Renal pelvis (tissue), 4 donors: ENCODE data around the gene MSMB. TPM values are rescaled to one million over a fixed set of nuclear protein-coding genes. Genes with fewer than 3 reads are reported as not detected.
"Not testable (repeated sequence)": the region's sequence is repeated elsewhere in the genome, so short reads cannot be mapped to it uniquely, and the experiment has no call there.

Experiments used
- DNase-seq: peaks from one replicate; pipeline ENCODE4 v3.0.0-alpha.2; 2013
- polyA plus RNA-seq, 3 donors: library from polyadenylated mRNA; unstranded; fragments of 120-200 nt; gene quantifications; one replicate each; pipeline ENCODE4 v1.2.1, GENCODE V29; 2013; ENCODE audit not compliant: insufficient read length in 3 of 3

The MSMB gene
- polyA plus RNA-seq, 3 donors = not detected

DNA sequence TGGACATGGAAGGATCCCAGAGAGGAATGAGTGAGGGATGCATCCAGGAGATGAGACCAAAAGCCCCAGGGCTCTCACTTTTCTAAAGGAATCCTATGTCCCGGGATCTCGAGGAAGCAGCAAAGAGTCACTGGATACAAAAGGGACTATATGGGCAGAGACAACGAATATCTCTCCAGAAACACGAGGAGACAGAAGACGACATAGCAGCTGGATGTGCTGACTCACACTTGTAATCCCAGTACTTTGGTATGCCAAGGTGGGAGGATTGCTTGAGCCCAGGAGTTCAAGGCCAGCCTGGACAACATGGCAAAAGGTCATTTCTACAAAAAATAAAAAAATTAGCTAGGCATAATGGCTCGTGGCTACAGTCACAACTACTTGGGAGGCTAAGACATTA, 24.7 kb upstream of the MSMB start:
- no peak for DNase-seq

DNA sequence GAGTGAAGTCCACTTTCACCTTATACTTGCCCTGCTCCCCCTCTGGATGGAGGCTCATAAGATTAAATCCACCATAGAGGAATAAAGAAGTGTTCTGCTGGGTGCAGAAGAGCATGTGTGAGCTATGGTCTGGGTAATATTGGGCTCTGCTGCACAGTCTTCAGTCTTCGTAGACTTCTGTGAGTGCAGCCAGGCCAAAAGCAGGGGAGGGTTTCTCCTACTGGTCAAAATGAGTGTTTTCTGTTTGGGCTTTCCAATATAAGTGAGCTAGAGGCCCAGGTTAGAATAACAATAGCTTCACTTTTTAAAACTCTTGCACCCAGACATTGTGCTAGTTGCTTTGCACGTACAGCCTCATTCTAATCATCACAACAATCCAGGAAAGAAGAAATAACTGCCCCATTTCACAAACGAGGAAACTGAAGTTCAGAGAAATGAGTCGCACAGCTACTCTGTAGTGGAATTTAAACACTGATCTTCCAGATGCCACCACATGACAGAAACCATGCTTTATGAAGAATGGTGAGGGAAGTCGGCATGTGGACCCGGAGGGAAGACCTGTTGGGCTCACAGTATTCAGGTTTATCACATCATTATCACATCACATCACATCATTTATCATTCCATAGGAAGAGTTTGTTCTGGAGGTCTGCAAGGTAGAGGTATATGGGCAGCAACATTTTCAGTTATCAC, 23.8 kb upstream of the MSMB start:
- DNase-seq = no peak

DNA sequence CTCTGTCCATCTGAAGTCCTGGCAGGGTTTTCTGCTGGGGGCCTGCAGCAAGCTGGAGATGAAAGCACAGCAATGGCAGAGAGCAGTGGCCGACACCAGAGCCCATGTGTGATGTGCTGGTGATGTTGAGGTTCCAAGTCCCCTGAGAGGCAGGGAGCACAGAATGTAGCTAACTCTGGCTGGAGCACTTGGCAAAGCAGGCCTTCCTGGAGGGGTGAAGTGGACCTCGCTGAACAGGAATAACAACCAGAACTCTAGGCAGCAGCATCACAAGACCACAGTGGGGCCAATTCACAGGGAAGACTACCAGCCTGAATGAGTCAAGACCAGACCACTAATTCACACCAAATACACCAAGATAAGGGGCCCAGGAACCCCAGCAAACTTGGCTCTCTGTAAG, 22.8 kb upstream of the MSMB start:
- no peak for DNase-seq

DNA sequence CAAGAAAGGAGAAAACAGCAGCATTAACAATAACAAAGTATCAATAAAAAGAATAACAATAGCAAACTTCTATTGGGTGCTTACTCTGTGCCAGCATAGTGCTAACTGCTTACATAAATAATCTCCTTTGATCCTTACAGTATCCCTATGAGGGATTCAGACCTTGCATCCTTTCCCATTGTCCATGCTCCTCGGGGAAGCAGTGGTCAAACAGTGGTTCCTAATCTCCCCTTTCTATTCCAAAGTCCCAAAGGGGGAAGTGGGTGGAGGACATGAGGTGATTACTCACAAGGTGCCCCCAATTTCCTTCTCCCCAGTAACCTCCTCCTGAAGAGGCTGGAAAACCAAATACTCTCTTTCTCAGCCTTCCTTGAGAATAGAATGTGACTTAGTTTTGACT, 22.0 kb upstream of the MSMB start:
- no peak for DNase-seq

DNA sequence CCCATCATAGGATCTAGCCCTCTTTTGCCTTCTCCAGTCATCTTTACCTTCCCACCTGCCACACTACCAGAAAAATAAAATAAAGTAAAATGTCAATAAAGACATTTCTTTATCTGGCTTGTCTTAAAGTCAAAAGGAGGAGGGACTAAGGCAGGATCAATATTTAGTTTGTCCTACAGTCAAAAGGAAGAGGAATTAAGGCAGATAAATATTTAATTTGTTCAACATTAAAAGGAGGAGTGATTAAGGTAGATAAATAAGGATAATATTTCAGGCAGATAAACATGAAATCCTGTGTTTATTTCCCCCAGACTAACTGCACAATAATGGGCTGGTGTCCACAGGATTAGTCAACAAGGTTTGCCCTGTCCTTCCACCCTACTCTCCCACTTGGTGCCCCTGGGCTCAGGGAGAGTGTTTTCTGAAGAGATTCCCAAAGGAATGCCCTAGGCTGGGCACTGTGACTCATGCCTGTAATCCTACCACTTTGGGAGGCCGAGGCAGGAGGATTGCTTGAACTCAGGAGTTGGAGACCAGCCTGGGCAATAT, 18.3 kb upstream of the MSMB start:
- no peak for DNase-seq

DNA sequence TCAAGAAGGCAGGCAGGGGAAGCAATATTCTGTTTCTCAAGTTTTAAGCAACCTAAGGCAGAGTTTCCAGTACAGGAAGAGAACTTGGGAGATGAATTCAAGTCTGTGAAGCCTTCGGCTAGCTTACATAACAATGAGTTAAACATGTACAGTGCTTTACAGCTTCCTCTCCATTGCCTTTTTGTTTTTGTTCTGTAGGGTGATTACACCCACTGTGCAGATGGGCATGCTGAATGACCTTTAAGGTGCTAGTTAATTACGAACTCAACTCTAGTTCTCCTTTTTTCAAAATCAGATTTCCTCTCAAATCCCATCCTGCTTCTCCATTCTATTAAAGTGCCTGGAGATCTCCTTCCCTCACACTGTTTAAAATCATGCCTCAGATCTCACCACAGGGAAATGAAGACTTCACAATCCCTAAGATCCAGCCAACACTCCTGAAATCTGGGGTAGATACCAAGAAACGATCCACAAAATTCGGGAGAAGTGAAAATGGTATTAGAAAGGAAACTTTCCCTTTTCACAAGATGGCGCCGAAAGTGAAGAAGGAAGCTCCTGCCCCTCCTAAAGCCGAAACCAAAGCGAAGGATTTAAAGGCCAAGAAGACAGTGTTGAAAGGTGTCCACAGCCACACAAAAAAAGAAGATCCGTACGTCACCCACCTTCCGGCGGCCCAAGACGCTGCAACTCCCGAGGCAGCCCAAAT, 16.8 kb upstream of the MSMB start:
- no peak for DNase-seq

DNA sequence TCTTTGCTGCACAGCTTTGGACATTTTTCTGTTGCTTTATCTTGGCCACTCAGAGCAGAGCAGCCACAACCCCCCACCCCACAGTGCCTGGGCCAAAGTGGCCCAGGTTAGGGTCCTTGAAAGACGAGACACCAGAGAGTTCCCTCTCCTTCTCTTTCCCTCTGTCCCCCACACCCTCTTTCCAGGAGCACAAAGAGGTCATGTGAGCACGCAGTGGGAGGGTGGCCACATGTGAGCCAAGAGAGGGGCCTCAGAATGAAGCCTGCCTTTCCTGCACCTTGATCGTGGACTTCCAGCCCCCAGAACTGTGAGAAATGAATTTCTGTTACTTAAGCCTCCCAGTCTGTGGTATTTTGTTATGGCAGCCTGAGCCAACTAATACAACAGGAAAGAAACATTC, 14.6 kb upstream of the MSMB start:
- DNase-seq = no peak

DNA sequence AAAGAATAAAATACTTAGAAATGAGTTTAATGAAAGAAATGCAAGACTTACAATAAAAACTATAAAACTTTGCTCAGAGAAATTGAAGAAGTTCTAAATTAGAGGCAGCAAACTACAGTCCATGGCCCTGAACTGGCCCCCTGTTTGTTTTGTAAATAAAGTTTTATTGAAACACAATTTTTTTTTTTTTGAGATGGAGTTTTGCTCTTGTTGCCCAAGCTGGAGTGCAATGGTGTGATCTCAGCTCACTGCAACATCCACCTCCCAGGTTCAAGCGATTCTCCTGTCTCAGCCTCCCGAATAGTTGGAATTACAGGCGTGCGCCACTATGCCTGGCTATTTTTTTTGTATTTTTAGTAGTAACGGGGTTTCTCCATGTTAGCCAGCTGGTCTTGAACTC, 11.9 kb upstream of the MSMB start:
- not testable (repeated sequence) for DNase-seq

DNA sequence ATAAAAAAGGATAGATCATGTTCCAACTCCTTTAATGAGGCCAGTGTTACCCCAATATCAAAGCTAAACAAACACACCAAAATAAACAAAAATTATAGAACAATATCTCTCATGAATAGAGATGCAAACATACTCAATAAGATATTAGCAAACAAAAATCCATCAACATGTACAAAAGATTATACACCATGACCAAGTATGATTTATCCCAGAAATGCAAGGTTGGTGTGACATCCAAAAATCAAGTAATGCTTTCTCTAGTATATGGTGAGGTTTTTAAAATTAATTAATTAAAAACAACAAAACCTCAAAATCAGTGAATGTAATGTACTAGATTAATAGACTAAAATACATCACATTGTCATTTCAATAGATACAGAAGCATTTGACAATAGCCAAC, 11.0 kb upstream of the MSMB start:
- DNase-seq = no peak

DNA sequence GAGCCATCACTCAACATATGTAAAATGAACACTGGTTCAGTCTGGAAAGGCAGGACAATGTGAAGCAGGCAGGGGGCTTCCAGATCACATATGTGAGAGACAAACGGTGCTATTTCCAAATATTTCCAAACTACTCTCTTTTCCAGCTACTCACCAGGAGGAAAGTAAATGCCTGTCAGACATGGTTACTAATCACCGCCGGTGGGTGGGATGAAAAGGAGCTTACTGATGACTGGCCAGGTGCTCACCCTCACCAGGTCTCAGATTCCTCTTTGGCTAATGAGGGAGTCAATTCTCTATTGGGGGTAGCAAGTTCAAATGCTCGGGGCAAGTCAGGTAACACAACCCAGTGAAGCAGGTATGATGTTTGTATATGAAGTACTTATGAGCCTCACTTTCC, 9.7 kb upstream of the MSMB start:
- DNase-seq = no peak

DNA sequence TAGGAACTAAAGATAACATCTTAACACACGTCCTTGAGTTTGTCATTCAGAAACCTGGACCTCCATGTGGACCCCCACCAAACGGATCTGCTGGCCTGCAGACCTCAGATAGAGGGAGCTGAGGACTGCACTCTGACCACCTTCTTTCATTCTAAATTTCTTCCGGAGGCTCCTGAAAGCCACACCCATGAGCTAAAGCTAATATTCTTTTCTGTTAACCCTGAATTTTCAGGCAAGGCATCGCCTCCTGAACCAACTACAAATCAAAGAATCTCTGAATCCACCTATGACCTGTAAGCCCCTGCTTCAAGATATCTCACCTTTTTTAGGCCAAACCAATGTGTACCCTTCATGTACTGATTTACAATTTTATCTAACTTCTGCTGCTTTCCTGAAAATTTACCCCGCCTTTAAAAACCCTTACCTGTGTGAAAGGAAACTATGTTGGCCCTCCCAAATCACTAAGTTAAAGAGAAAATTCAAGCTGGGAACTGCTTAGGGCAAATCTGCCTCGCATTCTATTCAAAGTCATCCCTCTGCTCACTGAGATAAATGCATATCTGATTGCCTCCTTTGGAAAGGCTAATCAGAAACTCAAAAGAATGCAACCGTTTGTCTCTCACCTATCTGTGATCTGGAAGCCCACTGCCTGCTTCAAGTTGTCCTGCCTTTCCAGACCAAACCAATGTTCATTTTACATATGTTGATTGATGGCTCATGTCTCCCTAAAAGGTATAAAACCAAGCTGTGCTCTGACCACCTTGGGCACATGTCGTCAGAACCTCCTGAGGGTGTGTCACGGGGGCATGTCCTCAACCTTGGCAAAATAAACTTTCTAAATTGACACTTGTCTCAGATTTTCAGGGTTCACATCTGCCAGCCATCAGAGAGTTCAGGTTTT, 7.7 kb upstream of the MSMB start:
- no peak for DNase-seq

DNA sequence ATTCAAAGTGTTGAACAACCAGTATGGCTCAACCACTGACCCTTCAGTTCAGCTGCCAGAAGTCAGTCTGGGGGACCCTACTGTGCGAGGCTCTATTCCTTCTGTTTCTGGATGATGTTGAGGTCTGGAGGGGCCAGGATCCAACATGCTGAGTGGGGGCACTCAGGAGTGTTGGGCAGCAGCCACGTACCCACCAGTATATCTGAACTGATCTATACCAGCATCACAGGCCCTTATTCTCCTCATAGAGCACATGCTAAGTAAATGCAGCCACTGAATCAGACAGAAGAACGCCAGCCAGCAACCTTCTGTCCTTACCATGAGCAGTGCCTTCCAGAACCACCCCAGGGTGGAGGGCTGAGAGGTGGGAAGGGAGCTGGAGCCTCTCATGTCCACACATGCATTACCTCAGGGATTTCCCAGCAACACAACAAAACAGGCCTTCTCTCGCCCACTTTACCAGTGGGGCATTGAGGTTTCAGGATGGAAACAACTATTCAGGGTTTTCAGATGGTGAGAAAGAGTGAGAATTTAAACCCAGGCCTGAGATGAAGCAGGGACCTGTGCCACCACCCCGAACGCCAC, 6.8 kb upstream of the MSMB start:
- no peak for DNase-seq

DNA sequence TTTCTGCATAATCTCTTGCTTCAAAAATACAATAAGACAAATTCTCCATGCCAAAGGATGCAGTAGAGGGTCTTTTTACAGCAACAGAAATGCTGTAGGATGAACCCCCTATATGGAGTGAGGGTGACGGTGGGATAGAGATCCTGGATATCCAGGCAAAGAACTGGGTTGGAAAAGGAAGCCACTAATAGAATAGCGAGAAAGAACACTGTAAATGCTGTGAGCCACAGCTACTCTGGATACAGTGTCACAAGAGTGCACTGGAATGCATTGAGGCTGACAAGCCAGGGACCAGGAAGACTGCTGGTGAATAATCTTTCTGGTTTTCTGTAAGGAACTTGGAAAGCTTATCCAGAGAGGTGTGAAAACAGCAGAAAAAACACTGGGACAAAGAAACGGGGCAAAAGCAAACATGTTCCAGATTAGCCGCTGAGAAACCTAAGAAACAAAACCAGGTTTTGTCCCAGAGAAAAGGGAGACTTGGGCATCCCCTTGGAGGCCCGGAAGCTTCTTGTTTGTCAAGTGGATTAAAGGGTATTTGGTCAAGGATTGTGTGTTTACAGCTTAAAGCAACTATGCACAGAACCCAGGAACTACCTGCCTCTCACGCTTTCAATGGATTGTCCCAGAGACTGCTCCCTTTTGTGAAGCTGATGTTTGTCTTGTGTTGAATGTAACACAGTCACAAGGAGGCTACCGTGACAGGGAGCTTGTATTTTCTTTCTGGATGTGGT, 6.2 kb upstream of the MSMB start:
- no peak for DNase-seq

DNA sequence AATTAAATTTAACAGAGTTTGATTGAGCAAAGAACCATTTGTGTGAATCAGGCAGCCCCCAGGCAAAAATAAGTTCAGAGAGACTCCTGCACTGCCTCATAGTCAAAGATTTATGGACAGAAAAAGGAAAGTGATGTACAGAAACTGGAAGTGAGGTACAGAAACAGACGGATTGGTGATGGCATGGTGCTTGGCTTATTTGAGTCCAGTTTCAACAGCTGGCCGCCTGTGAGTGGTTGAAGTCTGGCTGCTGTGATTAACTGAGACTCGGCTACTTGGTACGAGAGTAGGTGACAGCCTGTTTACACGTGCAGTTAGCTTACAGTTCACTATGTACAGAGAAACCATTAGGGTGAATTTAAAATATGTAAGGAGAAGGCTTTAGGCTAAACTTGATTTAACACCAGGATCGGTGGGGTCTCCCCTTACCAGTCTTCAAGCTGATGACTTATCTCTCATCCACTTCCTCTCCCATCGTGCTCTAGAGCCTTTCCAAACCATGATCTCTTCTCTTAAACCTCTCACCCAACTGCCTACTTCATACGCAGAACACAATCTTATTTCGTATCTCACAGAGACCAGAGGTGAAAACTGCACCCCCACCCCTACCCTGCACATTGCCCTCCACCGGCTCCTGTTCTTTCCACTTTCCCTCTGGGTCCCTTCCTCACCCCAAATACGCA, 5.0 kb upstream of the MSMB start:
- no peak for DNase-seq

DNA sequence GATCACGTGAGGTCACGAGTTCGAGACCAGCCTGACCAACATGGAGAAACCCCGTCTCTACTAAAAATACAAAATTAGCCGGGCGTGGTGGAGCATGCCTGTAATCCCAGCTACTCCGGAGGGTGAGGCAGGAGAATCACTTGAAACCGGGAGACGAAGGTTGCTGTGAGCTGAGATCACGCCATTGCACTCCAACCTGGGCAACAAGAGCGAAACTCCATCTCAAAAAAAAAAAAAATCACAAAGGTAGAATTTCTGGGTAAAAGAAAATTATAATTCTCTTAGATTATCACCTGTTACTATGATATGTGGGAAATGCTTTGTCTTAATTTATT, 3.4 kb upstream of the MSMB start:
- DNase-seq = not testable (repeated sequence)

DNA sequence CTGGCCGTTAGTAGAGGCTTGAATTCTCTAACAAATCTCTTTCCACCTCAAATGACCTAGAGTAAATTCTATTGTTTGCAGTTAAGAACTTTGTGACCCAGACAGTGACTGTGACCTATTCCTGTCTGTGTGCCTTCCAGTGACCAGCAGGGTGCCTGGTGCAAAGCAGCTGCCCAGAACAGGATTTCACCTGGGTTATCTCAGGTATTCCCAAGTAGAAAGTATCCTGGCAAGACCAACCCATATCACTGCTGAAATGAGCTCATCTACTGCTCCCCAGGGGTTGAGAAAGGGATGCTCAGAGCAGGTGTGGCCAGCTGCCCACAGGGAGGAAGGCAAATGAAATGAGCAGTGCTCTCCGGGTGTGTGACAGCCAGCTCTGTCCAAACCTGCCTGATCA, 2.1 kb upstream of the MSMB start:
- DNase-seq = no peak

DNA sequence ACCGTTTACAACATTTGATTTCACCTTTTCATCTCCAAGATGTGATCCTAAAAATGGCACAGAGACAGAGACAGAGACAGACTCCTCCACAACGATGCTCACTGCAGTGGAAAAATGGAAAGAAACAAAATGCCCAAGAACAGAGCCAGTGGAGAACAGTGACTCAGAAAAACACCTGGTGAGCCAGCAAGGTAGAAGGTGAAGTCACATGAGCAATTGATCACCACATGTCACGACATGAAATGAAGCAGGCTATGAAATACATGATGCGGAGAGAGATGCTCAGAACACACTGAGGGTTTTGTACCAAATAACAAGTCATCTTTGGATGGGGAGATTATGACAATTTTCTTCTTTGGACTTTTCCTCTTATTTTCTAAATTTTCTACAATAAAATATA, 3.5 kb downstream of the MSMB start:
- no peak for DNase-seq

DNA sequence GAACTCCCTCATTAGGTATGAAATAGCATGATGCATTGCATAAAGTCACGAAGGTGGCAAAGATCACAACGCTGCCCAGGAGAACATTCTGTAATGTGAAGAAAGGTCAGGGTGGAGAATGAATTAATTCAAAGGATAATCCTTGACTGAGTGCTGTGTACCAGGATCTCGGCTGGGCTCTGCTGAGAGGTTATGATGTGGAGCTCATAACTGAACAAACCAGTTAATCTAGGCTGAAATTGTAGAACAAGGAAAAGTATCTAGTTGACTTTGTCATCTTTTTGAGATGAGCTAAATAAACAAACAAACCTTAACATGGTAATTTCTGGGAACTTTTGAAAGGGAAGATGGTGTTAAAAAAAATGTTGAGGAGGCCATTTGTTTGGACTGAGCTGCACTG, 6.1 kb downstream of the MSMB start:
- no peak for DNase-seq

DNA sequence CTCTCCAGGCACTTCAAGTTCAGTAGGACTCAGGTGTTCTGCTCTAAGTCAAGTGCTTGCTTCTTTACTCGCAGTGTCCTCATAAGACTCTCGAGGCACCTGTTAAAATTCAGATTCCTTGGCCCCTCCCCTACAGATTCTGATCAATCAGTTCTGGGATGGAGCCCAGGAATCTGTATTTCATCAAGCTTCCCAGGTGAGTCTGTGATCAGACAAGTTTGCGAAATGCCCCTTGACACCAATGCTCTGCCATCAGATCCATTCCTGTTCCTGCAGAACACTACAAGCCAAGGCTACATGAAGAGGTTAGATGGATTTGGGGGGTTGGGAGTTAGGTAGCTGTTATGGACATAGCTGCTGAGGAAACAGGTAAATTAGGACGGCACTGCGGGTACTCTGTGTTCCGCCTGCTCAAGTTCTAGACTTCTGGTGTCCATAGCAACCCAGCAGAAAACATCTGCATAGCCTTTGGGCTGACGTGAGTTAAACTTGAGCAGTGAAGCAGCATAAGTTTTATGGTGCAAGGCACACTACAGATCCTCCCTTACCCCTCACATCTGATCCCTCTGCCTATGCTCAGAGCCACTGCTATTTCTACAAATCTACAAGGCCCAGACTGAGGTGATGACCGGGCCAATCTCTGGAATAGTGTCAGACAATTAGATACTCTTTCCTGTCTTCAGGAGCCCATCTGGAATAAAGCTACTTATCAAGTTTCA, 8.8 kb downstream of the MSMB start:
- peak; percentile 80 for DNase-seq
